Activated naive CD4-positive, alpha-beta T cell treated with anti-CD3 and anti-CD28 coated beads, Interleukin-2, amount 50 U/mL, for 24 hours (primary cell): ENCODE measurements around the gene TTC34.

Experiments used
- H3K27ac Mint-ChIP-seq: one replicate; pipeline ENCODE4 v1.8.0; 2021; ENCODE audit warnings: mild to moderate bottlenecking, mixed read lengths
- H3K27me3 Mint-ChIP-seq: one replicate; pipeline ENCODE4 v1.8.0; 2021; ENCODE audit warnings: mixed read lengths
- H3K36me3 Mint-ChIP-seq: one replicate; pipeline ENCODE4 v1.8.0; 2021; ENCODE audit warnings: mixed read lengths
- H3K4me1 Mint-ChIP-seq: one replicate; pipeline ENCODE4 v1.8.0; 2021; ENCODE audit warnings: mixed read lengths
- H3K4me3 Mint-ChIP-seq: one replicate; pipeline ENCODE4 v1.8.0; 2021; ENCODE audit warnings: mild to moderate bottlenecking, mixed read lengths
- H3K9me3 Mint-ChIP-seq: one replicate; pipeline ENCODE4 v1.8.0; 2021; ENCODE audit warnings: mixed read lengths

Gene TTC34

DNA sequence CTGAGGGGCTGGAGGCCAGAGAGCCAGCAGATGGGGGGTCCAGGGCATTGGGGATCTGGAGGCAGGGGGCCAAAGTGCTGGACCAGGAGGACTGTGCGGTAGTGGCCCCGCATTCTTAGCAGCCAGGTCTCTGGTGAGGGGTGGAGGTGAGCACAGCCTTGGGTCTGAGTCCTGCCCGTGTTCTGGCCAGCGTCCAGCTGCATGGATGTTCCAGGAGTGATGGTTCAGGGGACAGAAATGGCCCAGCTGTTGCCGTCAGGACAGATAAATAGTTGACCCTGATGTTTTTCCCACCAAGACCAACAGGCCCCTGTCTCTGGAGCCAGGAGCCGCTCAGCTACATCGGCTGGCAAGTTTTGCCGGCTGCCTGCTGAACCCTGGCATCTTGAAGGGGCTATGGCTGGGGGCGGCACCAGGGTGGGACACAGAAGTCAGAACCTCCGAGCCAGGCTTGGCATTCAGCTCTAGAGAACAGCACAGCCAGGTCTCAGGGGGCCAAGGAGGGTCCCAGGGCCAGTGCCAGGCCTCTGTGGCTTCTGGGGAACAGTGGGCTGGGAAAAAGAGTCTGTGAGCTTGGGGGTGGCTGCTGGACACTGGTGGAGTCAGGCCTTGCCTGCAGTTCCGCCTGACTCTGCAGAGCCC is 19.4 kb upstream of the TTC34 start:
- Mint-ChIP-seq H3K9me3 (no peaks in the 10 kb centered on the region), H3K27ac (no peak overlapping the region), H3K4me1 (peaks cover 3% of the 10 kb centered on the region), H3K36me3 (no peaks in the 10 kb centered on the region), H3K27me3 (peaks cover 3% of the 10 kb centered on the region), H3K4me3 (no peak overlapping the region)

DNA sequence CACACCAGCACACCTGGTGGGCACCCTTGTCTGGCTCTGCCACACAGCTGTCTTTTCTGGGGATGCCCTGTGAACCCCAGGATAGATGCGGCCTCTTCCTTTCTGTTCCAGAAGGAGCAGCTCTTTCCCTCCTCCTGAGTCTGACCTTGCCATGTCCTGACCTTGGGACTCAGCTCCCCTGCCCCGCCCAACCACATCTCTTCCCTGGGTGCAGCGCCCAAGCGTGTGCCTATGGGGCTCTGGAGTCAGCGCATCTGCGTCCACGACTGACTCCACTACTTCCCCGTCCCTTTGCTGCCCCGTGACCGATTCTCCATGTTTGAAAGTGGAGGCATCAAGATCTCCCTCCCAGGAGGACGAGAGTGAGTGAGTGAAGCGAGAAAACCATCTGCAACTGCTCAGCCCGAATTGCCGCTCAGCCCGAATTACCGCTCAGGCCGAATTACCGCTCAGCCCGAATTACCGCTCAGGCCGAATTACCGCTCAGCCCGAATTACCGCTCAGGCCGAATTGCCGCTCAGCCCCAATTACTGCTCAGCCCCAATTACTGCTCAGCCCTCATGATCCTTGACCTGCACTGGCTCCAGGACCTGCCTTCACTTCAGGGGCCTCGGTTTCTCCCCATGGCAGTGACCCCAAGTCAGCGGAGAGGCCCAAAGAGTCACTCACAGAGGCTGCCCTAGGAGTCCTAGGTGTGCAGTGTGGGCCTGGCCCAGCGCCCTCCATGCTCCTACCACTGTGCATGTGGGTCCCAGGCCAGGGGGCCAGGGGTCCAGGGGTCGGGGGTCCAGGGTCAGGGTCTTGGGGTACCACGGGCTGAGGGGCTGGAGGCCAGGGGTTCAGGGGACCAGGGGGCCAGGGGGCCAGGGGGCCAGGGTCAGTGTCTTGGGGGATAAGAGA is 18.6 kb upstream of the TTC34 start:
- Mint-ChIP-seq H3K4me1 (peaks cover 3% of the 10 kb centered on the region), H3K9me3 (no peaks in the 10 kb centered on the region), H3K27me3 (peaks cover 3% of the 10 kb centered on the region), H3K36me3 (no peaks in the 10 kb centered on the region), H3K27ac (no peak overlapping the region), H3K4me3 (no peak overlapping the region)

DNA sequence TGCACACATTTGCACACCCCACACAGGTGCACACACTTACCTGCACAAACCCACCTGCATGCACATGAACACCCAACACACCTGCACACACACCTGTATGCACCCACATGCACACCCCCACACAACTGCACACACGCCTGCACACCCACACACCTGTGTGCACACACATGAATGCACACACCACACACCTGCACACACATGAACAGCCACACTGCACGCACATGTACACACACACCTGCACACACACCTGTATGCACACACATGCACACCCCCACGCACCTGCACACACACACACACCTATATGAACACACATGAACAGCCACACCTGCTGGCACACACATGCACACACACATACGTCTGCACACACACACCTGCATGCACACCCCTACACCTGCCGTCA is 17.9 kb upstream of the TTC34 start:
- no peak overlapping the region for H3K4me3 Mint-ChIP-seq
- no peaks in the 10 kb centered on the region for H3K36me3 Mint-ChIP-seq
- no peak overlapping the region for H3K27ac Mint-ChIP-seq

DNA sequence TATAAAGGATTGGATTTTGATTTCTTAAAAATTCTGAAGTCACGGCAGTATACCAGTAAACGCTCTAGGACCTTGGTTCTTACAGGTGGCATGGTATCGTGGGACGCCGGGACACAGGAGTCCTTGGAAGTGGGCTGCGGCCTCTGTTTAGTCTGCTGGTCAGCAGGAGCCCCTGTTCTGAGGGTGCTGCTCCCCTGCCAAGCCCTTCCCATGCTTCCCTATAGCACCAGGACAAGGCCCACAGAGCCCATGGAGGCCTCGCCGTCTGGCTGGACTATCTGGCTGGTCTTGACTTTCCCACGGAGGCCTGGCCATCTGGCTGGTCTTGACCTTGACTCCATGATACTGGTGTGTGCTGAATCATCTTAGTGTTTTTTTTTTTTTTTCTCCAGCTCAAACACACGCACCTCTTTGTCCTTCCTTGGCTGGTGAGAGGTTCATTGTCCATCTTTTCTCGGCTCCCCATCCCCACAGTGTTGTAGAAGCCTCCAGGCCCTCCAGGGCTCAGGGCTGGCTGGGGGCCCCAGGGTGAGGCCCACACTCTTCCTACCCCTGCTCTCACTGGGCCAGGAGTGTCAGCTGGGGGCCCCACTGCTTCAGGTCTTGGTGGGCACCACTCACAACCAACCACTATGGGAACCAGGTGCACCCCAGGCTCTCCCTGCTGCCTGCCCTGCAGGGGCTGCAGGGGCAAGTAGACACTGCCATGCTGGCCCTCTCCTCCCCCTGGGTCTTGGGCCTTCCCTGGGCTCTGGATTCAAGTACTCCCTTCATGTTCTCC is 16.5 kb upstream of the TTC34 start:
- no peaks in the 10 kb centered on the region for H3K36me3 Mint-ChIP-seq
- no peak overlapping the region for H3K27ac Mint-ChIP-seq
- H3K9me3 Mint-ChIP-seq = no peaks in the 10 kb centered on the region
- H3K27me3 Mint-ChIP-seq = no peaks in the 10 kb centered on the region
- H3K4me1 Mint-ChIP-seq = no peaks in the 10 kb centered on the region
- H3K4me3 Mint-ChIP-seq = no peak overlapping the region

More for the DNA sequence above, 17.9 kb upstream of the TTC34 start:
- peaks cover 3% of the 10 kb centered on the region for H3K27me3 Mint-ChIP-seq
- peaks cover 3% of the 10 kb centered on the region for H3K4me1 Mint-ChIP-seq
- no peaks in the 10 kb centered on the region for H3K9me3 Mint-ChIP-seq

DNA sequence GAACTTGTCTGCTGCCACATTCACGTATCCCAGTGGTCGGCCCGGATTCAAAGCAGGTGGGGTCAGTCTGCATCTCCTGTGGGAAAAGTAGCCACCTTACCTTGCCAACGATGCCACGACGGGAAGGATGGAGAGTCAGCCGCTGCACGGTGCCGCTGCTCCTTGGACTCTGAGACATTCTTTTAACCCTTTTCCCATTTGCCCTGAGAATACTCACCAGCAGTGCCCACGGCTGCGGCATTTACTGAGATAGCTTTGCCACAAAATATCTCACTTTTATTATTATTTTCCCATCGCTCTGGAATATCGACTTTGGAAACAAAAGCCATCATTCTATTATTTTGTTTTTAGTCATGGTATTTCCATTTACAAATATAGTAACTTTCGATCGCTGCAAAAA is 15.3 kb upstream of the TTC34 start:
- no peak overlapping the region for H3K4me3 Mint-ChIP-seq
- H3K27me3 Mint-ChIP-seq = no peaks in the 10 kb centered on the region
- H3K9me3 Mint-ChIP-seq = no peaks in the 10 kb centered on the region
- no peaks in the 10 kb centered on the region for H3K36me3 Mint-ChIP-seq
- no peaks in the 10 kb centered on the region for H3K4me1 Mint-ChIP-seq
- H3K27ac Mint-ChIP-seq = no peak overlapping the region

DNA sequence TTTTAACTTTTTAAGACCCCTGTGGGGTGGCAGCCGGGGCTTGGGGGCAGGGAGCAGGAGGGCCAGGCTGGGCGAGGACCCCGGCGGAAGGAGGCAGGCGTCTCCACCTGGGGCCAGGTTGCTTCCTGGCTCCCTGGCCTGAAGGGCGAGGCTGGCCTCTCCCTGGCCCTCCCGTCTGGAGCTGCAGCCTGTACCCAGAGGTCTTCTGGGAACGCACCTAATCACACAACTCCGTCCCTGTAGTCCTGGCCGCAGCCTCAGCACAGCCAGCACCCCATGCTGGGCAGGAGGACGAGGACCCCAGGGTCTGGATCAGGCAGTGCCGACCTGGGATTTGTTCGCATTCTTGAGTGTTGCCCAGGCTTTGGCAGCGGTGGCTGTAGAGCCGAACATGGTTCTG is 14.1 kb upstream of the TTC34 start:
- Mint-ChIP-seq H3K4me1 (no peaks in the 10 kb centered on the region), H3K4me3 (no peak overlapping the region), H3K27ac (no peak overlapping the region), H3K36me3 (no peaks in the 10 kb centered on the region), H3K9me3 (no peaks in the 10 kb centered on the region), H3K27me3 (no peaks in the 10 kb centered on the region)

DNA sequence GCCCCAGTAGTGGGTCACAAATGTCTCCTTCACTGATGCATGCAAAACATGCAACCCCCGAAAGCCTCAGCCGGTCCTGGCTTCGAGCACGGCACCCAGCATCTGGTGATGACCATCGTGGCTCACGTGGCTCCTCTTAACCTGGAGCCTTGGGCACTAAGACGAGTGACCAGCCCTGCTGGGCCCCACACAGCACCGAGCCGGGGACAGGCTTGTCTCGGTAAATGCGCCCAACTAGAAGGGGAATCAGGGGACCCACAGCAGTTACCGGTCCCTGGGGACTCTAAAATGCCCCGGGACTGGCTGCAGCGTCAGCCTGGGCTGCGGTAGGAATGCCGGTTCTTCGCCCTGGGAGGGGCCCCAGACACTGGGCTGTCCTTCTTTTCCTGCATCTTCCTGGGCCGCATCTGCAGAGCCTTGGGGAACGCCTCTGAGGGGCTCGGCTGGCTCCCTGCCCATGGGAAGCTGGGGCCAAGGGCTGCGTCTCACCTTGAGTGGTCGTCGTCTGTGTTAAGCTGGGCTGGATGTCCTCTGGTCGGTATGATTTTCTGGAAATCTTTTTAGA is 13.1 kb upstream of the TTC34 start:
- Mint-ChIP-seq H3K4me1 (no peaks in the 10 kb centered on the region), H3K27ac (no peak overlapping the region), H3K36me3 (no peaks in the 10 kb centered on the region), H3K4me3 (no peak overlapping the region), H3K27me3 (no peaks in the 10 kb centered on the region), H3K9me3 (no peaks in the 10 kb centered on the region)

DNA sequence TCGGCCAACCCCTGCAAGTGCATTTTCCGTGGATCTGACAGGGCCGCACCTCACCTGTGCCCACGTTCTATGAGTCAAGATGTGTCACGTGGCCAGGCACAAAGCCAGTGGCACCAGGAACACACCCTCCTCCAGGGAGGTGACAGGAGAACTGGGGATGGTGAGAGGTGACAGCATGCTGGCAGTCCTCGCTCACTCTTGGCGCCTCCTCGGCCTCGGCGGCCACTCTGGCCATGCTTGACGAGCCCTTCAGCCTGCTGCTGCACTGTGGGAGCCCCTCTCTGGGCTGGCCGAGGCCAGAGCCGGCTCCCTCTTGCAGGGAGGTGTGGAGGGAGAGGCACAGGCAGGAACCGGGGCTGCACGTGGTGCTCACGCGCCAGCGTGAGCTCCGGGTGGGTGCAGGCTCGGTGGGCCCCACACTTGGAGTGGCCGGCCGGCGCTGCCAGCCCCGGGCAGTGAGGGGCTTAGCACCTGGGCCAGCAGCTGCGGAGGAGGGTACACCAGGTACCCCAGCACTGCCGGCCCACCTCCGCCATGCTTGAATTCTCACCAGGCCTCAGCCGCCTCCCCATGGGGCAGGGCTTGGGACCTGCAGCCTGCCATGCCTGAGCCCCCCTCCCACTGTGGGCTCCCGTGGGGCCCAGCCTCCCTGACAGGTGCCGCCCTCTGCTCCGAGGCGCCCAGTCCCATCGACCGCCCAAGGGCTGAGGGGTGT is 11.6 kb upstream of the TTC34 start:
- Mint-ChIP-seq H3K4me3 (no peak overlapping the region), H3K27me3 (no peaks in the 10 kb centered on the region), H3K27ac (no peak overlapping the region)

DNA sequence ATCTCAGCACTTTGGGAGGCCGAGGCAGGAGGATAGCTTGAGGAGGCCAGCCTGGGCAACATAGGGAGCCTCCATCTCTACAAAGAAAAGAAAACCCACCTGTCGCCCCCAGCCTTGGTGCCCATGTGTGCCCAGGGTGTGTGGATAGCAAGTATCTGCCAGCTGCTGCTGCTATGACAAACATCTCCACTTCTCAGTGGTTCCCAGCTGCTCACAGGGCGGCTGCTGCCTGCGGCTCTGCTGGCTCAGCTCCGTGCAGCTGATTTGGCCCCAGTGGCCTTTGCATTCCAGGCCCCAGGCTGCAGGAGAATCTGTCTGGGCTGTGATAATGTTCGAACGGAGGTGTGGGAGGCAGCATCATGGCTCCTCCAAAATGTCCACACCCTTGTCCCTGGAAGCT is 10.6 kb upstream of the TTC34 start:
- Mint-ChIP-seq H3K9me3 (no peaks in the 10 kb centered on the region), H3K27me3 (no peaks in the 10 kb centered on the region), H3K4me1 (no peaks in the 10 kb centered on the region), H3K36me3 (no peaks in the 10 kb centered on the region), H3K4me3 (no peak overlapping the region), H3K27ac (no peak overlapping the region)

More for the DNA sequence above, 11.6 kb upstream of the TTC34 start:
- no peaks in the 10 kb centered on the region for H3K4me1 Mint-ChIP-seq
- no peaks in the 10 kb centered on the region for H3K9me3 Mint-ChIP-seq
- no peaks in the 10 kb centered on the region for H3K36me3 Mint-ChIP-seq

DNA sequence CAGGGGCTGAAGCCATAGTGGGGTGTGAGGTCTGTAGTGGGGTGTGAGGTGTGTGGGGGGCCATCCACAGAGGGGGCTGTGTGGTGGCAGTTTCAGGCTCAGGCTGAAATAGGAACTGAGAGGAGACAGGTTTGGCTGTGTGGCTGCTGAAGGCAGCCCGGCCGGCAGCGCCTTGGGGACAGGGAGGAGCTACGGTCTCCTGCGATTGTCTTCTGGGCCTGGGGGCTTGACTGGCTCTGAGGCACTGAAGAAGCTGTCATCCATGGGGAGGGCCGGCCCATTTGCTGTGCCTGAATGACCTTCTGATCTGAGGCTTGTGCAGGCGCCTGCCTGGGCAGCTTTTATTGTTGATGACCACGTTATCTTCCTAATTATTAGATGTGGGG is 10.0 kb upstream of the TTC34 start:
- Mint-ChIP-seq H3K27me3 (peaks cover 1% of the 10 kb centered on the region), H3K36me3 (no peaks in the 10 kb centered on the region), H3K4me1 (no peaks in the 10 kb centered on the region), H3K9me3 (no peaks in the 10 kb centered on the region), H3K4me3 (no peak overlapping the region), H3K27ac (no peak overlapping the region)

DNA sequence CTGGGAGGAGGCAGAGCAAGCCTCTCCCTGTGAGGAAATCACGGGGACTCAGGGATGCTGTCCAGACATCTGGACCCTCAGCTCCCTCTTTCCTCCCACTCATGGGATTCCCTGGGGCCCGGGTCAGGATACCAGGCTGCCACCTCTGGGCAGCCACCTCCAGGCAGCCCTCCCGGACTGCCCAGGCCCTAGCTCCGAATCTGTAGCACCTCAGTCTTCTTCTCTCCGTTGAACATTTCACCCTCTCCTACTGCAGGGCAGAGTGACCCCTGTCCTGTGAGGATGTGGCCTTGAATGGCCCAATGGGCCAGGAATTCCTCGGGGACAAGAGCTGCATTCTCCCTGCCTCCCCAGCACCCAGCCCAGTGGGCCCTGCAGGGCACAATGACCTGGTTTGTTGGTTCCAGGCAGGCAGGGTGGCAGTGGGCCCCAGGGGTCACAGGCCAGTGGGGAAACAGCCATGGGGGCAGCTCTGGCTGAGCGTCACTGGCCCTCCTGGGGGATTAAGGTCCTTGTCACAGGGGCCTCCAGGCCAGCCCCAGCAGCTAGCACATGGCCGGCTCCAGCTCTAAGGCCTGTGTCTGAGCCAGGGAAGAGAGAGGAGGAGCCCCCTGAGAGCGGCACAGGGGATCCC is 9.5 kb upstream of the TTC34 start:
- Mint-ChIP-seq H3K9me3 (no peaks in the 10 kb centered on the region), H3K4me3 (no peak overlapping the region), H3K27ac (no peak overlapping the region), H3K27me3 (peaks cover 1% of the 10 kb centered on the region), H3K36me3 (no peaks in the 10 kb centered on the region), H3K4me1 (no peaks in the 10 kb centered on the region)

DNA sequence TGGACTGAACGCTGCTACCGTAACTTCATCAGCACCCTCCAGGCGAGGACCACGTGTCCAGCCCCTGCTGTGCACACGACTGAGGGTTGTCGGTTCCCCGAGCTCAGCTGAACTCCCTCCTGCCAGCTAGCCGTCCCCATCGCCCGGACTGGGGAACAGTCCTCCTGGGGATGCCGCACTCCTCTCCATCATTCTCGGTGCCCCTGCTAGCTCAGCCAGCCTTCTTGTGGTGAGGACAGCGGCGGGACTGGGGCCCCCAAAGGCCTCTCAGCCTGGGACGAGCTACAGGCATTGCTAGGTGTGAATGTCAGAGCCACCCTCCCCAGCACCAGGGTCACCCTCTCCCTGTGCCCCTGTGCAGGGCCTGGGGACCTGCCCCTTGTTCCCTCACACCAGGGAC is 8.8 kb upstream of the TTC34 start:
- Mint-ChIP-seq H3K9me3 (no peaks in the 10 kb centered on the region), H3K27ac (no peak overlapping the region), H3K27me3 (peaks cover 1% of the 10 kb centered on the region), H3K36me3 (no peaks in the 10 kb centered on the region), H3K4me3 (no peak overlapping the region), H3K4me1 (no peaks in the 10 kb centered on the region)

DNA sequence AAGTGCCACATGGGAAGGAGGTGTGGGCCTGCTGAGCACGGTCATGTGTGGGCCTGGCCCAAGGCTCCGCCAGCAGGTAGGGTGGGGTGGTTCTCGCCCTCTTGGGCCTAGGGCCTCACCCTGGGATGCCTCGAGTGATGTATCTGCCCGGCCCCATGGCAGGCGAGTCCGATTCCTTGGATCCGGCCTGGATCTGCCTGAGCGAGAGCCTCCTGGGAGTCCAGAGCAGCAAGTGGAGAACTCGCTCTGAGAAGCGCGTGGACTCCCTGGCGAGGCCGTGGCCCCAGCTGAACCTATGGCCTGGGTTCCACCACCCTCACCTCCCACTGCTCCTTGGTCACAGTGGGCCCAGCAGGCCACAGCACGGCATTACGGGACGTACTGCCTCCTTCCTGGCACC is 8.2 kb upstream of the TTC34 start:
- peaks cover 1% of the 10 kb centered on the region for H3K27me3 Mint-ChIP-seq
- H3K9me3 Mint-ChIP-seq = no peaks in the 10 kb centered on the region
- no peaks in the 10 kb centered on the region for H3K36me3 Mint-ChIP-seq
- no peak overlapping the region for H3K27ac Mint-ChIP-seq
- H3K4me1 Mint-ChIP-seq = no peaks in the 10 kb centered on the region
- no peak overlapping the region for H3K4me3 Mint-ChIP-seq

DNA sequence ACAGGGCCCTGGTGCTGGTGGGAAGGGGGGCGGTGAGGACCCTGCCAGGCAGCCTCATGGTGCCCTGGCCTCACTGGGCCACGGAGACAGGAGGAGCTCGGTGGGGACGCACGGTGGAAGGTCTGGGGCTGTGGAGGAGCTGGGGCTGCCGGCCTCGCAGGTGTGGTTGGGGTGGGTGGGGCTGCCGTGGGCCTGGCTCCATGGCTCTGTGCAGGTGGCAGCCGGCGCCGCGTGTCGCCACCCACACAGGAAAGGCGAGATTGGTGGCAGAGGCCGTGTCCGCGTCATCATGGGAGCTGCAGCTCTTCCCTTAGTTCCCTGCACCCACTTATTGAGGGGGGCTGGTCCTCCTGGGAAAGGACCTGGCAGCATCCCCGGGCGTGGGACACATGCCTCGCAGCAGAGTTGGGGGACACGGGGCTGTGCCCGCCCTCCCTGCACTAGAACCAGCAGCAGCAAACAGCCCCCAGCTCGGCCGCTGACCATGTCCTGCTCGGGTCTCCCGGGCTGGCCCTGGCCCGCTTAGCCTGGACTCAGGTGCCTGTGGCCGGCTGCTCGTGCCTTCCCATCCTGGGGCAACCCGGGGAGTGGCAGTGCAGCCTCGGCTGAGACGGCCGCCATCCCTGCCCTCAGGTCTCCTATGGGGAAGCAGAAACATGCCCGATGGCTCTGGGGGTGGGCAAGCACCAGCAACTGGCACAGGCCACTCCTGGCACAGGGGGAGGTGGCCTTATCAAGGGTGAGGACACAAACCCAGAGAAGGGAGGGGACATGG is 7.5 kb upstream of the TTC34 start:
- no peaks in the 10 kb centered on the region for H3K36me3 Mint-ChIP-seq

More for the DNA sequence above, 7.5 kb upstream of the TTC34 start:
- Mint-ChIP-seq H3K27me3 (peaks cover 1% of the 10 kb centered on the region), H3K4me3 (no peak overlapping the region), H3K27ac (no peak overlapping the region), H3K4me1 (no peaks in the 10 kb centered on the region), H3K9me3 (no peaks in the 10 kb centered on the region)
